ENCODE data around the gene PRRT3.

DNA sequence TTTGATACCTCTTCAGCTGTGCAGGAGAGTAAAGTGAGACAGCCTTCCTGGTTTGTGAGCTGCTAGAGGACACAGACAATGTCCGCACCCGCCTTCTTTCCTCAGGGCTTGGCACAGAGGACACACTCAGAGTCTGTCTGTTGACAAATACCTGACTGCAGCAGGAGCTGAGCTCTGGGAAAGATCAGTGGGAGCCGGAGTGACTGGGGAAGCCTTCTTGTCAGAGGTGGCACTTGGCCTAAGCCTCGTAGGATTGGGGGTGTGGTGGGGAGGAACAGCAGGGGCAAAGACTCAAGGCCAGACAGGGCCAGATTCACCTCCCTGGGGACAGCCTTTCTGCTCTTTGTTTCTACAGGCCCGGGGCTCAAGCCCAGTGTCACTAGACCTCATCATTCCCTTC is 38.6 kb downstream of the PRRT3 start:
- TF ChIP-seq, protein P1, sequence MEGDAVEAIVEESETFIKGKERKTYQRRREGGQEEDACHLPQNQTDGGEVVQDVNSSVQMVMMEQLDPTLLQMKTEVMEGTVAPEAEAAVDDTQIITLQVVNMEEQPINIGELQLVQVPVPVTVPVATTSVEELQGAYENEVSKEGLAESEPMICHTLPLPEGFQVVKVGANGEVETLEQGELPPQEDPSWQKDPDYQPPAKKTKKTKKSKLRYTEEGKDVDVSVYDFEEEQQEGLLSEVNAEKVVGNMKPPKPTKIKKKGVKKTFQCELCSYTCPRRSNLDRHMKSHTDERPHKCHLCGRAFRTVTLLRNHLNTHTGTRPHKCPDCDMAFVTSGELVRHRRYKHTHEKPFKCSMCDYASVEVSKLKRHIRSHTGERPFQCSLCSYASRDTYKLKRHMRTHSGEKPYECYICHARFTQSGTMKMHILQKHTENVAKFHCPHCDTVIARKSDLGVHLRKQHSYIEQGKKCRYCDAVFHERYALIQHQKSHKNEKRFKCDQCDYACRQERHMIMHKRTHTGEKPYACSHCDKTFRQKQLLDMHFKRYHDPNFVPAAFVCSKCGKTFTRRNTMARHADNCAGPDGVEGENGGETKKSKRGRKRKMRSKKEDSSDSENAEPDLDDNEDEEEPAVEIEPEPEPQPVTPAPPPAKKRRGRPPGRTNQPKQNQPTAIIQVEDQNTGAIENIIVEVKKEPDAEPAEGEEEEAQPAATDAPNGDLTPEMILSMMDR (IDR thresholded peaks at IDR 0.05; ENCODE audit: insufficient read depth, low read length, poor library complexity, severe bottlenecking), result no peak
- no peak for TF ChIP-seq EZH2phosphoT487 (conservative IDR thresholded peaks at IDR 0.05; ENCODE audit: low read length)
